ENCODE results near the gene DUSP14.

DNA sequence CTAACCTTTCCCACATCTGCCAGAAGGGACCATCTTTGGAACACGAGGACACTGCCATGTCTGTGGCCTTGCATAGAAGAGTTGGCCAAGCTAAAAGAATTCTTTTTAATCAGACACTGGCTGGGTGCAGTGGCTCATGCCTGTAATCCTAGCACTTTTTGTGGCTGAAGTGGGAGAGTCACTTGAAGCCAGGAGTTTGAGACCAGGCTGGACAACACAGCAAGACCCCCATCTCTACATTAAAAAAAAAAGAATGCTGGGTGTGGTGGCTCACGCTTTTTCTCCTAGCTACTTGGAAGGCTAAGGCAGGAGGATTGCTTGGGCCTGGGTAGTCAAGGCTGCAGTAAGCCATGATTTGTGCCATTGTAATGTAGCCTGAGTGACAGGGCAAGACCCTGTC is 9.3 kb upstream of the DUSP14 start:
- TF ChIP-seq EZH2phosphoT487 (IDR thresholded peaks at IDR 0.05; ENCODE audit: insufficient read depth, low read depth) (no peak), EZH2 (IDR thresholded peaks at IDR 0.05; ENCODE audit: insufficient read depth, poor library complexity, severe bottlenecking) (no peak)
